Measurements from ENCODE around the gene CTAGE9.

GRCh38 chr6:131721161-131721560 lies 10.3 kb upstream of the CTAGE9 start:
- TF ChIP-seq CTCF (IDR thresholded peaks at IDR 0.05) (no peak), POLR2A (IDR thresholded peaks at IDR 0.05) (no peak)

Data from testis (tissue), 2 donors.